Stimulated activated CD8-positive, alpha-beta memory T cell treated with anti-CD3 and anti-CD28 coated beads, Interleukin-15, amount 100 ng/mL, for 24 hours (primary cell): ENCODE results near the gene SLC36A3.
"Not testable (repeated sequence)": the region's sequence is repeated elsewhere in the genome, so short reads cannot be mapped to it uniquely, and the experiment has no call there.

ENCODE experiments used
- DNase-seq: peaks from one replicate; pipeline ENCODE4 v3.0.0-alpha.2; 2020; ENCODE audit warnings: low read depth

The SLC36A3 gene

GRCh38 chr5:151237685-151238084 lies 65.9 kb downstream of the SLC36A3 start:
- no peak for DNase-seq

- DNase-seq = no peak
These were observed 66.7 kb downstream of the SLC36A3 start for GRCh38 chr5:151236888-151237287.

- DNase-seq = not testable (repeated sequence)
These were observed 68.4 kb downstream of the SLC36A3 start for GRCh38 chr5:151235239-151235571.

GRCh38 chr5:151234476-151235238 lies 68.9 kb downstream of the SLC36A3 start:
- DNase-seq = no peak

GRCh38 chr5:151233616-151234085 lies 69.9 kb downstream of the SLC36A3 start:
- DNase-seq = no peak

- no peak for DNase-seq
These were observed 72.2 kb downstream of the SLC36A3 start for GRCh38 chr5:151231359-151231758.

GRCh38 chr5:151230048-151230680 lies 73.4 kb downstream of the SLC36A3 start:
- no peak for DNase-seq

- DNase-seq = no peak
These were observed 74.6 kb downstream of the SLC36A3 start for GRCh38 chr5:151228986-151229385.

- no peak for DNase-seq
These were observed 75.6 kb downstream of the SLC36A3 start for GRCh38 chr5:151227918-151228447.
